HG02763 (cell line): ENCODE data around the gene EIF2S2.
A peak's percentile ranks its signal among the peaks of the same experiment; 100 is the strongest.
"Not testable (repeated sequence)": the region's sequence is repeated elsewhere in the genome, so short reads cannot be mapped to it uniquely, and the experiment has no call there.

Experiments
- ATAC-seq: cut with Tn5 transposase; IDR thresholded peaks from one replicate; pipeline ENCODE4 v1.9.1; 2021; ENCODE audit warnings: mild to moderate bottlenecking, moderate library complexity; ENCODE audit not compliant: unreplicated experiment

The EIF2S2 gene

GRCh38 chr20:34111702-34112599 lies at the start of gene EIF2S2:
Gene EIF2S2, minus strand, starts transcription at chr20:34112243. Its CDS starts 133 bp downstream, at chr20:34112110.
- peak; percentile 93 for ATAC-seq

GRCh38 chr20:34157697-34158096 lies 45.7 kb upstream of the EIF2S2 start:
- not testable (repeated sequence) for ATAC-seq

- no peak for ATAC-seq
Measured at GRCh38 chr20:34155836-34156235, 43.8 kb upstream of the EIF2S2 start.

GRCh38 chr20:34153169-34153568 lies 41.1 kb upstream of the EIF2S2 start:
- not testable (repeated sequence) for ATAC-seq

- ATAC-seq = not testable (repeated sequence)
Measured at GRCh38 chr20:34152073-34152472, 40.0 kb upstream of the EIF2S2 start.

- no peak for ATAC-seq
Measured at GRCh38 chr20:34150306-34151000, 38.4 kb upstream of the EIF2S2 start.

- ATAC-seq = no peak
Measured at GRCh38 chr20:34145280-34145819, 33.3 kb upstream of the EIF2S2 start.

- no peak for ATAC-seq
Measured at GRCh38 chr20:34143951-34144350, 31.9 kb upstream of the EIF2S2 start.

GRCh38 chr20:34142121-34142520 lies 30.1 kb upstream of the EIF2S2 start:
- no peak for ATAC-seq

GRCh38 chr20:34141293-34141692 lies 29.2 kb upstream of the EIF2S2 start:
- ATAC-seq = no peak

- not testable (repeated sequence) for ATAC-seq
Measured at GRCh38 chr20:34135525-34136275, 23.7 kb upstream of the EIF2S2 start.

GRCh38 chr20:34133365-34133860 lies 21.4 kb upstream of the EIF2S2 start:
- not testable (repeated sequence) for ATAC-seq

GRCh38 chr20:34132943-34133342 lies 20.9 kb upstream of the EIF2S2 start:
- not testable (repeated sequence) for ATAC-seq

- ATAC-seq = not testable (repeated sequence)
Measured at GRCh38 chr20:34132491-34132890, 20.4 kb upstream of the EIF2S2 start.

GRCh38 chr20:34131491-34131890 lies 19.4 kb upstream of the EIF2S2 start:
- ATAC-seq = no peak

- ATAC-seq = no peak
Measured at GRCh38 chr20:34129518-34130162, 17.6 kb upstream of the EIF2S2 start.

- ATAC-seq = no peak
Measured at GRCh38 chr20:34127792-34128191, 15.7 kb upstream of the EIF2S2 start.

GRCh38 chr20:34124469-34125249 lies 12.6 kb upstream of the EIF2S2 start:
- ATAC-seq = no peak

- ATAC-seq = no peak
Measured at GRCh38 chr20:34123309-34123708, 11.3 kb upstream of the EIF2S2 start.
